Heart left ventricle (tissue), 13 donors: ENCODE results near the gene CRYBG1.

Experiments
- POLR2A ChIP-seq, 2 donors: fragments of 450-650 bp; IDR thresholded peaks; one replicate each; pipeline ENCODE4 v1.6.1; 2017; ENCODE audit warnings: antibody characterized with exemption in 2 of 2, mild to moderate bottlenecking in 2 of 2, moderate library complexity in 2 of 2
- TF ChIP-seq, protein P1 (sequence below), 12 donors: fragments of 200-600 bp; sonication (generic) in 4 of 12; IDR thresholded peaks; one replicate each; pipeline versions ENCODE4 v1.5.0 to v1.8.0; 2018 to 2022; ENCODE audit warnings: antibody characterized with exemption in 12 of 12, mild to moderate bottlenecking in 5 of 12
- donor health status: ischemic (EF 13 %, LVEDD 7.1; RV severe dilation, severe dysfunction).
- donor health status: DM: no; HTN: yes; CAD: no.
- donor health status: DM: no; HTN: no; CAD: no.
- donor health status: ischemic (EF 25% LVEDD 6.9; RV normal size, moderate dysfunction).
- donor health status: ischemic (EF 25% LVEDD 5.7; RV mildly dilated, moderate dysfunction).
- donor health status: ischemic (EF 35%, LVEDD 5.7; RV mildly dilated, moderate dysfunction).
- donor health status: nonischemic (EF 11% LVEDD 7.7; RV severe dilation, severe dysfunction).
- donor health status: DM: yes; HTN: yes; CAD: no.
- donor health status: PGD.
- donor health status: ischemic (EF 29% LVEDD 5.4; RV normal size, mild dysfunction).
- donor health status: nonischemic (EF 23%, LVEDD 6.1; RV moderate dilation, normal function).

DNA sequence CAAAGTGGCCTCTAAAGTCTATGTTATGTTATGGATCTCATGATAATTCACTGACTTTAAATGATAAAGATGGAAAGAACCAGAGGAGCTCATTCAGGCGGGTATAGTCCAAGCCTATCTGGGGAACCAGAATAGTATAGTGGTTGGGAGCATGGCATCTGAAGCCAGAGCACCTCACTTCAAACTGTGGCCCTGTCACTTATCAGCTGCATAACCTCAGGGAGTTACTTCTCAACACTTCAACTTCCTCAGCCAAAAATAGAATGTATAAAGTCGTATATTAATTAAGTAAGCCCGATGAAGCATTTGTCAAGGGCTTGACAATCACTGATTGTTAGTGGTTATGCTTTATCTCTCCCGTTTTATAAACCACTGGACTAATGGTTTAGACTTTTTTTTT is 156.1 kb downstream of the CRYBG1 start:
- TF ChIP-seq, protein P1, sequence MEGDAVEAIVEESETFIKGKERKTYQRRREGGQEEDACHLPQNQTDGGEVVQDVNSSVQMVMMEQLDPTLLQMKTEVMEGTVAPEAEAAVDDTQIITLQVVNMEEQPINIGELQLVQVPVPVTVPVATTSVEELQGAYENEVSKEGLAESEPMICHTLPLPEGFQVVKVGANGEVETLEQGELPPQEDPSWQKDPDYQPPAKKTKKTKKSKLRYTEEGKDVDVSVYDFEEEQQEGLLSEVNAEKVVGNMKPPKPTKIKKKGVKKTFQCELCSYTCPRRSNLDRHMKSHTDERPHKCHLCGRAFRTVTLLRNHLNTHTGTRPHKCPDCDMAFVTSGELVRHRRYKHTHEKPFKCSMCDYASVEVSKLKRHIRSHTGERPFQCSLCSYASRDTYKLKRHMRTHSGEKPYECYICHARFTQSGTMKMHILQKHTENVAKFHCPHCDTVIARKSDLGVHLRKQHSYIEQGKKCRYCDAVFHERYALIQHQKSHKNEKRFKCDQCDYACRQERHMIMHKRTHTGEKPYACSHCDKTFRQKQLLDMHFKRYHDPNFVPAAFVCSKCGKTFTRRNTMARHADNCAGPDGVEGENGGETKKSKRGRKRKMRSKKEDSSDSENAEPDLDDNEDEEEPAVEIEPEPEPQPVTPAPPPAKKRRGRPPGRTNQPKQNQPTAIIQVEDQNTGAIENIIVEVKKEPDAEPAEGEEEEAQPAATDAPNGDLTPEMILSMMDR (IDR thresholded peaks at IDR 0.05), result no peak
- no peak for TF ChIP-seq POLR2A (IDR thresholded peaks at IDR 0.05)
